HepG2 (cell line): Measurements from ENCODE around the gene PNRC1. TPM values are rescaled to one million over a fixed set of nuclear protein-coding genes. Genes with fewer than 3 reads are reported as not detected.
A peak's percentile ranks its signal among the peaks of the same experiment; 100 is the strongest.

Source experiments
- ATAD3A ChIP-seq: sonication (generic); formaldehyde crosslinking; IDR thresholded peaks from 2 replicates; pipeline ENCODE4 v1.4.0; 2020; ENCODE audit warnings: missing genetic modification reagents
- GPBP1L1 ChIP-seq: sonication (generic); formaldehyde crosslinking; IDR thresholded peaks from 2 replicates; pipeline ENCODE4 v1.5.0; 2020; ENCODE audit warnings: mild to moderate bottlenecking, missing genetic modification reagents
- GTF2F1 ChIP-seq: fragments of 150-350 bp; IDR thresholded peaks from 2 replicates; pipeline ENCODE4 v1.6.1; 2014; ENCODE audit warnings: low read length
- GTF3A ChIP-seq: sonication (generic); formaldehyde crosslinking; conservative IDR thresholded peaks from 2 replicates; pipeline ENCODE4 v1.4.0; 2020; ENCODE audit warnings: mild to moderate bottlenecking, missing genetic modification reagents
- GZF1 ChIP-seq: sonication (generic); formaldehyde crosslinking; IDR thresholded peaks from 2 replicates; pipeline ENCODE4 v1.5.1; 2020; ENCODE audit warnings: mild to moderate bottlenecking, missing genetic modification reagents
- LCORL ChIP-seq, 2 experiments: fragments of 450-650 bp in 1 of 2; sonication (generic) in 1 of 2; formaldehyde crosslinking in 1 of 2; IDR thresholded peaks; 2 replicates each; pipeline versions ENCODE4 v1.5.0 to v1.6.1; 2017 to 2020; ENCODE audit warnings: antibody characterized with exemption in 1 of 2, missing genetic modification reagents in 1 of 2
- PTBP1 ChIP-seq: fragments of 200-400 bp; formaldehyde crosslinking; IDR thresholded peaks from 2 replicates; pipeline ENCODE4 v1.6.1; 2018; ENCODE audit warnings: low read length, low read depth; ENCODE audit not compliant: poor library complexity, severe bottlenecking
- RORA ChIP-seq: sonication (generic); formaldehyde crosslinking; IDR thresholded peaks from 2 replicates; pipeline ENCODE4 v1.5.0; 2020; ENCODE audit warnings: mild to moderate bottlenecking, missing genetic modification reagents, moderate library complexity
- SKI ChIP-seq: fragments of 450-650 bp; IDR thresholded peaks from one replicate; pipeline ENCODE4 v1.6.1; 2018; ENCODE audit warnings: mild to moderate bottlenecking; ENCODE audit not compliant: partially characterized antibody
- SYNCRIP ChIP-seq: fragments of 200-400 bp; formaldehyde crosslinking; IDR thresholded peaks from 2 replicates; pipeline ENCODE4 v1.6.1; 2018; ENCODE audit warnings: mild to moderate bottlenecking, low read depth, low read length; ENCODE audit not compliant: insufficient read depth
- TGIF2 ChIP-seq: IDR thresholded peaks from 2 replicates; pipeline ENCODE4 v1.6.1; 2016; ENCODE audit warnings: control low read depth, missing compliant biosample characterization
- TRIM24 ChIP-seq: sonication (generic); formaldehyde crosslinking; IDR thresholded peaks from 2 replicates; pipeline ENCODE4 v1.8.0; 2022; ENCODE audit warnings: mild to moderate bottlenecking, missing genetic modification reagents
- ZNF205 ChIP-seq: IDR thresholded peaks from 2 replicates; pipeline ENCODE4 v1.6.1; 2018; ENCODE audit warnings: missing biosample characterization, missing genetic modification reagents
- ZNF251 ChIP-seq: sonication (generic); formaldehyde crosslinking; IDR thresholded peaks from 2 replicates; pipeline ENCODE4 v1.9.0; 2021; ENCODE audit warnings: mild to moderate bottlenecking, missing genetic modification reagents
- ZNF431 ChIP-seq: sonication (generic); formaldehyde crosslinking; IDR thresholded peaks from 2 replicates; pipeline ENCODE4 v1.9.0; 2022; ENCODE audit warnings: missing genetic modification reagents, low read depth, mild to moderate bottlenecking, borderline replicate concordance
- ZNF510 ChIP-seq: sonication (generic); formaldehyde crosslinking; IDR thresholded peaks from 2 replicates; pipeline ENCODE4 v1.4.0; 2020; ENCODE audit warnings: low read depth, mild to moderate bottlenecking, missing genetic modification reagents
- ZNF615 ChIP-seq: sonication (generic); formaldehyde crosslinking; IDR thresholded peaks from 2 replicates; pipeline ENCODE4 v1.5.0; 2020; ENCODE audit warnings: mild to moderate bottlenecking, missing genetic modification reagents, borderline replicate concordance
- ZNF652 ChIP-seq: IDR thresholded peaks from 2 replicates; pipeline ENCODE4 v1.6.1; 2016; ENCODE audit warnings: low read depth, borderline replicate concordance
- ZNF766 ChIP-seq: sonication (generic); formaldehyde crosslinking; IDR thresholded peaks from 2 replicates; pipeline ENCODE4 v1.5.0; 2020; ENCODE audit warnings: missing genetic modification reagents, borderline replicate concordance
- ZNF776 ChIP-seq: sonication (generic); formaldehyde crosslinking; IDR thresholded peaks from 2 replicates; pipeline ENCODE4 v1.4.0; 2020; ENCODE audit warnings: mild to moderate bottlenecking, missing genetic modification reagents
- ZNF780A ChIP-seq: sonication (generic); formaldehyde crosslinking; IDR thresholded peaks from 2 replicates; pipeline ENCODE4 v1.8.0; 2022; ENCODE audit warnings: mild to moderate bottlenecking, missing genetic modification reagents, moderate library complexity
- ZNF879 ChIP-seq: sonication (generic); formaldehyde crosslinking; IDR thresholded peaks from 2 replicates; pipeline ENCODE4 v1.8.1; 2023; ENCODE audit warnings: missing genetic modification reagents
- ZNF883 ChIP-seq: sonication (generic); formaldehyde crosslinking; IDR thresholded peaks from 2 replicates; pipeline ENCODE4 v1.5.1; 2020; ENCODE audit warnings: mild to moderate bottlenecking, missing genetic modification reagents; ENCODE audit errors: not compliant biosample characterization
- polyA plus RNA-seq, 8 experiments: library from polyadenylated mRNA; depleted of rRNA in 3 of 8; stranded (reverse) in 7 of 8; unstranded in 1 of 8; fragments of >200 nt; fragmentation: Illumina TruSeq in 4 of 8; extraction: Trizol in 4 of 8; gene quantifications; 2 replicates each; pipeline versions ENCODE4 v1.2.1 to v1.2.3, GENCODE V29; 2011 to 2016; ENCODE audit warnings: low read depth in 4 of 8, missing spikeins in 1 of 8, mixed read lengths in 1 of 8; ENCODE audit not compliant: insufficient read depth in 1 of 8
- total RNA-seq, 5 experiments: library from RNA; depleted of rRNA; stranded (reverse); fragments of >200 nt; fragmentation: Illumina TruSeq; extraction: Trizol; gene quantifications; 2 replicates each; pipeline ENCODE4 v1.2.3, GENCODE V29; 2016; ENCODE audit warnings: low read depth in 1 of 5
- TF ChIP-seq, protein P1 (sequence below): sonication (generic); formaldehyde crosslinking; IDR thresholded peaks from 2 replicates; pipeline ENCODE4 v1.5.0; 2020; ENCODE audit warnings: missing genetic modification reagents
- TF ChIP-seq, protein P2 (sequence below): sonication (generic); formaldehyde crosslinking; IDR thresholded peaks from 2 replicates; pipeline ENCODE4 v1.8.0; 2022; ENCODE audit warnings: missing genetic modification reagents, mild to moderate bottlenecking, borderline replicate concordance
- TF ChIP-seq, protein P3 (sequence below): sonication (generic); formaldehyde crosslinking; IDR thresholded peaks from 2 replicates; pipeline ENCODE4 v1.5.0; 2020; ENCODE audit warnings: missing genetic modification reagents

Gene PNRC1
- total and polyA plus RNA-seq, 2 of the 13 experiments (the other 11 are each of a cell fraction or from before 2014, with no cell fraction given) = 17.6 to 36.0 TPM

DNA sequence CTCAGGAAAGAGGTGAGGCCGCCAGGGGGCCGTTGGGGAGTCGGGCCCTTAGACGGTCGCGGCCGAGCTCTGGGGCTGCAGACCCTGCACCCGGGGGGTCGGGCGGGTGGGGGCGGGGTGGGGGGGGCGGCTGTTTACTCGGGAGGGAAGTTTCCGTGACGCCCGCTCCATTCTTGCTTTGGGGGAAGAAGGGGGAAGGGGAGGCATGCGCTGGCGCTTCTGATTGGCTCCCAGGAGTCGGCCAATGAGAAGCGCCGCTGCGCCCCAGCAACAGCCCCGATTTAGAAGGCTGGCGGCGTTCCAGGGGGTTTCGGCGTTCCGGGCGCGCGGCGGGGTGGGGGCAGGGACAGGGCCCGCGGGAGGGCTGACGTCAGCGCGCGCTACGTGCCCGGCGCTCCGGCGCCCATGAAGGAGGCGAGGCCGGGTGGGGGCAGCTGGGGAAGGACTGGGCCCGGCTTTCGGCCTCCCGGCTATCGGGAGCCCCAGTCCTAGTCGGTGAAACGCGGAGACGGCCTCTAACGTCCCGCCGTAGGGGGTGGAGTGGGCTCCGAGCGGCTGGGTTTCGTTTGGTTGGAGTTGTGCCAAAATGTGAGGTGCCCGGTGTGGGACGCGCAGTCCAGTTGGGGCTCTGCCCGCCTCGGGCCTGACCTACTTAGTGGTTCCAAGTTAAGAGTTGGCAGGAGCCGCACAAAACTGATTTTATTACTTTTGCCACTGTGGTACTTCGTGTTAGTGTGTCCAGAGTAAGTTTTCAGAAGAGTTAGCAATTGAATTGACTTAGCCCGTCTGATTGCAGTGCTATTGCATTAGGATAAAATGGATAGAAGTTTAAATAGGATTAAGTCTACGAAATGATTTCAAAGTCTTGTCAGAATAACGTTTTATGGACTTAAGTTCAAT is 1.1 kb downstream of the PNRC1 start (continued):
- TF ChIP-seq GPBP1L1 (no peak), ZNF883 (peak; percentile 56), ATAD3A (CRISPR knock-in tag) (no peak), GZF1 (no peak), TGIF2 (0 out of 2 replicates have a peak, but pooled peaks have one; percentile 31), TRIM24 (CRISPR knock-in tag) (no peak), ZNF780A (CRISPR knock-in tag) (no peak), PTBP1 (peak; percentile 36), RORA (peak; percentile 60; the same call in 1 of the 2 replicates), ZNF652 (CRISPR knock-in tag) (no peak), LCORL (IDR thresholded peaks at IDR 0.05) (no peak), LCORL (CRISPR knock-in tag; IDR thresholded peaks at IDR 0.05) (peak; percentile 70; the same call in 1 of the 2 replicates), ZNF251 (CRISPR knock-in tag) (no peak), ZNF615 (CRISPR knock-in tag) (0 out of 2 replicates have a peak, but pooled peaks have one; percentile 80), ZNF205 (CRISPR knock-in tag) (peak; percentile 80; the same call in 1 of the 2 replicates), ZNF879 (CRISPR knock-in tag) (no peak; the same call in 1 of the 2 replicates), ZNF776 (CRISPR knock-in tag) (0 out of 2 replicates have a peak, but pooled peaks have one; percentile 55), ZNF431 (peak; percentile 83), GTF3A (no peak), ZNF510 (CRISPR knock-in tag) (no peak), GTF2F1 (no peak), SKI (peak; percentile 44), ZNF766 (CRISPR knock-in tag) (peak; percentile 68; the same call in 1 of the 2 replicates), SYNCRIP (no peak)
- TF ChIP-seq, protein P1, sequence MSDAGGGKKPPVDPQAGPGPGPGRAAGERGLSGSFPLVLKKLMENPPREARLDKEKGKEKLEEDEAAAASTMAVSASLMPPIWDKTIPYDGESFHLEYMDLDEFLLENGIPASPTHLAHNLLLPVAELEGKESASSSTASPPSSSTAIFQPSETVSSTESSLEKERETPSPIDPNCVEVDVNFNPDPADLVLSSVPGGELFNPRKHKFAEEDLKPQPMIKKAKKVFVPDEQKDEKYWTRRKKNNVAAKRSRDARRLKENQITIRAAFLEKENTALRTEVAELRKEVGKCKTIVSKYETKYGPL (CRISPR knock-in tag) = no peak; the same call in 1 of the 2 replicates
- TF ChIP-seq, protein P2, sequence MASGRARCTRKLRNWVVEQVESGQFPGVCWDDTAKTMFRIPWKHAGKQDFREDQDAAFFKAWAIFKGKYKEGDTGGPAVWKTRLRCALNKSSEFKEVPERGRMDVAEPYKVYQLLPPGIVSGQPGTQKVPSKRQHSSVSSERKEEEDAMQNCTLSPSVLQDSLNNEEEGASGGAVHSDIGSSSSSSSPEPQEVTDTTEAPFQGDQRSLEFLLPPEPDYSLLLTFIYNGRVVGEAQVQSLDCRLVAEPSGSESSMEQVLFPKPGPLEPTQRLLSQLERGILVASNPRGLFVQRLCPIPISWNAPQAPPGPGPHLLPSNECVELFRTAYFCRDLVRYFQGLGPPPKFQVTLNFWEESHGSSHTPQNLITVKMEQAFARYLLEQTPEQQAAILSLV (CRISPR knock-in tag) = peak; percentile 75; the same call in 1 of the 2 replicates
- TF ChIP-seq, protein P3, sequence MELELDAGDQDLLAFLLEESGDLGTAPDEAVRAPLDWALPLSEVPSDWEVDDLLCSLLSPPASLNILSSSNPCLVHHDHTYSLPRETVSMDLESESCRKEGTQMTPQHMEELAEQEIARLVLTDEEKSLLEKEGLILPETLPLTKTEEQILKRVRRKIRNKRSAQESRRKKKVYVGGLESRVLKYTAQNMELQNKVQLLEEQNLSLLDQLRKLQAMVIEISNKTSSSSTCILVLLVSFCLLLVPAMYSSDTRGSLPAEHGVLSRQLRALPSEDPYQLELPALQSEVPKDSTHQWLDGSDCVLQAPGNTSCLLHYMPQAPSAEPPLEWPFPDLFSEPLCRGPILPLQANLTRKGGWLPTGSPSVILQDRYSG = no peak
